ENCODE results near the gene APBA2.

- TF ChIP-seq POLR2A (IDR thresholded peaks at IDR 0.05) = no peak
- TF ChIP-seq CTCF (IDR thresholded peaks at IDR 0.05) = no peak
- no peak for TF ChIP-seq EP300 (IDR thresholded peaks at IDR 0.05)
Observed at GRCh38 chr15:28950916-28951315, 65.1 kb downstream of the APBA2 start.

Data from sigmoid colon (tissue), 4 donors.